GM15510 (cell line): Measurements from ENCODE around the gene LINS1.
A peak's percentile ranks its signal among the peaks of the same experiment; 100 is the strongest.

Experiments used
- POLR2A ChIP-seq: IDR thresholded peaks from 3 replicates; pipeline ENCODE4 v1.6.1; 2011; ENCODE audit warnings: borderline replicate concordance; ENCODE audit not compliant: insufficient read length; ENCODE audit errors: extremely low read depth

LINS1 gene, protein sequence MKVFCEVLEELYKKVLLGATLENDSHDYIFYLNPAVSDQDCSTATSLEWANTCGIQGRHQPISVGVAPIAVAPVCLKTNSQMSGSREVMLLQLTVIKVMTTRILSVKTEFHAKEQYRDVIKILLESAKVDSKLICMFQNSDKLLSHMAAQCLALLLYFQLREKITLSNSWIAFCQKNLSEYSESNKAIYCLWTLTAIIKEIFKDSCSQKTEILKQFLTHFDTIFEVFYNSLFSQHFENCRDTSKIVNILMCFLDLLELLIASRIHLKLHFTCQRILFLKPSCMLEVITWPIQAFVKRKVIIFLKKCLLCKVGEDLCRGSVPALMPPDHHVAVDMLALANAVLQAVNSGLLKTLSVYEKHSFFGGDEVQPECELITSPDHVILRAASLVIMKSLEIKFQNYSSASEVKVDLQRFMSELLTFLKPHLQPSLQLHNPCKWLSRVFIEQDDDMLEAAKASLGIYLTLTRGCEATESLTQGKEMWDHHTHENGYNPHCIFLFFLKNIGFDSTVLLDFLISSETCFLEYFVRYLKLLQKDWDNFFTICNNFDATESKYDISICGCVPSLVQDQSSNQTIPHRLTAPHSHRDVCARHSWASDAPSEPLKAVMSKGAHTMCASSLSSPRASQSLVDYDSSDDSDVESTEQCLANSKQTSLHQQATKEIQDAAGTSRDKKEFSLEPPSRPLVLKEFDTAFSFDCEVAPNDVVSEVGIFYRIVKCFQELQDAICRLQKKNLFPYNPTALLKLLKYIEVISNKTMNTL

DNA sequence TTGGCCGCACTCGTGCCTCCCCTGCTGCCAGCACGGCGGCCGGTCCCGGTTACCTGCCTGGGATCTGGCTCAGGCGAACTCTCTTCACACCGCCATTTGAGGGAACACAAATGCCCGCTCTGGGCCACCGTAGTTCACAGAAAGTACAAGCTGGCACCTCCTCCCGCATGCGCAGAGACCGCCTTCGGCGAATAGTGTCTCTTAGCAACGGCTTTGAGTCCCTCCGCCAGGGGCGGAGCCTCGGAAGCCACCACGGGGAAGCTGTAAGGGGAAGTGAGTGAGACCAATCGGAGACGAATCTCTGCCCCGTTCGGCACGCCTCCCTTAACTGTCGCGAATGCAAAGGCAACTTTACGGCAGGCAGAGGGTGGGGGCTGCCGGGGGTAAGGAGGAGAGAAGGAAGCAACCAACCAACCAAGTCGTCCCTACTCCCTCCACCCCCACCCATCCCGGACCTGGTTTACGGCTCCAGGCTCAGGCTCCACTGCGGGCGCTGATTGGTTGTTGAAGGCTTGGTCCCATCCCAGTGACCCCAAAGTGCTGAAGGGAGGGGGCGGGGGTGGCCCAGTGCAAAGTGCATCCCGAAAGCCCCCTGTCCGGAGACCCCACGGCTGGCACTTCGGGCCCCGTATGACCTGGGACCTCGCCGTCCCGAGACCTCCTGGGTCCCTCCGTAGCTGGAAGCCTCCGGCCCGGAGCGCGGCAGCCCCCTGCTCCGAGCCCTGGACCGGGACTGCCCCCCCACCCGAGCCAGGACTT is at the start of gene LINS1, which contains the start of gene ASB7:
LINS1 (minus strand) TSS at position 121 of the 759 bp plus-strand sequence. CDS start 21,342 bp downstream, outside the sequence.
ASB7 (plus strand) TSS at position 526 of the 759 bp plus-strand sequence. CDS start 9,628 bp downstream, outside the sequence.
- TF ChIP-seq POLR2A = peak; percentile 51

DNA sequence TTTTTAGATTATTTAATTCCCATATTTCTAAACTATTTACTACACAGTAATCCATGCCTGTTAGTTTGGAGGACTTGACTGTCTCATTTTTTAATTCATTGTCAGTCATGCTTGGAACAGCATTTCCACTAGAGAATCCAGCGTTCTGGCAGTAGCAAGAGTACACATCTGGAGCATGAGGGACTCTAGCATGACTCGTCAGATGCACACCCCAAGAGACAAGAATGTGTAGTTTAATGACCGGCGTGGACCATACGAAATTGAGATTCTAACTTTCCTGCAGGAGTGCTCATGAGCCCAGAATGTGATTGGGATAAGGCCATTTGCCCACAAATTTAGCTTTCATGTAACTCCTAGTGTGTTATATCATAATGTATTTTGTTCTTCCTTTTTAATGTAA is 49.3 kb upstream of the LINS1 start:
- TF ChIP-seq POLR2A = no peak

DNA sequence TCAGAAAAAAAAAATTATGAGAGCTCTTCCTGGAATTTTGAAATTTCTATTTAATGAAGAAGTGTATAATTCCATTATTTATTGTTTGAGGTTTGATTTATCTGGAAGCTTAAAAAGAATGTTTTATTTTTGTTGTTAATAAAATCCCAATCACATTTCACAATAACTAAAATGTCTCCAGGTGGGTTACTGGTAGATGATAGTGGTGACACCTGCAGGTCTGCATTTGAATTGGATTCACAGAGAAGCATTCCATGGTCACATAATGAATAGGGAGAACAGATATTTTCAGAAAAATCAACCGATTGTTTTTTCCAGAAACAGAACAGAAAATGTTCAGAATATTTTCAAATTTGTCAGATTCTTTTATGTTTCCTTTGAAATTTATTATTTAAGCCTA is 48.7 kb upstream of the LINS1 start:
- TF ChIP-seq POLR2A = no peak

DNA sequence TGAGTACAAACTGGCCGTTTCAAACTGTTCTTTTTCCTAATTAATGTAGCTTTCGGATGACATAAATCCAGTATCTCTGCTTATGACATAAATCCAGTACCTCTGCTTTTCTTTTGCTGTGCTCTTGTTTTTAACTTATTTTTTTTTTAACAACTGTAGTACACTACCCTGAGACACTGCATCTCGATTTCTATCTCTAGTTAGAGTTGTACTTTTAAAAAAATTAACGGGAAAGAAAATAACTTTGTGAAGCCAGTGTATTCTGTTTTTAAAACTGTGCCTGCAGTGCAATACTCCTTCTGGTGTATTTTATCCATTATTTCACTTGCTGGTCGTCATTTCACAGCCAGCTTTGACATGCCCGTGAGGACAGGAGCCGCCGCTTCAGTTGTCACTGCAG is 47.0 kb upstream of the LINS1 start:
- no peak for TF ChIP-seq POLR2A

DNA sequence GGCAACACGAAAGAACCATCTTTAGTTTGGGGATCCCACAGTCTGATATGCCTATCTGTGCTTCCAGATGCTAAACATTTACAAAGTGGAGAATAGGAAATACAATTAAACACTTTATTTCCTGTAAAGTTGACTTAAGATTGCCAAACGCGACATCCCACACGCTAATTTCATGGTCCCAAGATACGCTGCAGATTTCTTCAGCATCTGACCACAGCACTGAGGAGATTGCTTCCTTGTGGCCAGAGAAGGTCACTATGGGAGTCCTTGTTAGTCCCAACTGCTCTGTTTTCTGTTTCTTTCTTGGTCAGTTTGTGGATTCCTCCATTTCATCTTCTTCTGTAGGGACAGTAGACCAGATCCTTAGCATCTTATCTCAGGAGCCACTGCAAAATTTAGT is 43.7 kb upstream of the LINS1 start:
- TF ChIP-seq POLR2A = no peak

DNA sequence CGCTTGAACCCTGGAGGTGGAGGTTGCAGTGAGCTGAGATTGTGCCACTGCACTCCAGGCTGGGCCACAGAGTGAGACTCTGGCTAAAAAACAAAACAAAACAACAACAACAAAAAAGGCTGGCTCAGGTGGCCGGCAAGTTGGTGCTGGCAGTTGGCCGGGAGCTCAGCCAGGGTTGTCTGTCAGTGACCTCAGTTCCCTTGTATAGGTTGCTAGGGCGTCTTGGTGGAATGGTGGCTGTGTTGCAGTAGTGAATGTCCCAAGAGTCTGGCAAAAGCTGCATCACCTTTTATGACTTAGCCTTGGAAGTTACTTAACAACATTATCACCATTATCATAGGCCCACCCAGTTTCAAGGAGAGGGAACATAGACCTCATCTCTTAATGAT is 41.0 kb upstream of the LINS1 start:
- TF ChIP-seq POLR2A = no peak

DNA sequence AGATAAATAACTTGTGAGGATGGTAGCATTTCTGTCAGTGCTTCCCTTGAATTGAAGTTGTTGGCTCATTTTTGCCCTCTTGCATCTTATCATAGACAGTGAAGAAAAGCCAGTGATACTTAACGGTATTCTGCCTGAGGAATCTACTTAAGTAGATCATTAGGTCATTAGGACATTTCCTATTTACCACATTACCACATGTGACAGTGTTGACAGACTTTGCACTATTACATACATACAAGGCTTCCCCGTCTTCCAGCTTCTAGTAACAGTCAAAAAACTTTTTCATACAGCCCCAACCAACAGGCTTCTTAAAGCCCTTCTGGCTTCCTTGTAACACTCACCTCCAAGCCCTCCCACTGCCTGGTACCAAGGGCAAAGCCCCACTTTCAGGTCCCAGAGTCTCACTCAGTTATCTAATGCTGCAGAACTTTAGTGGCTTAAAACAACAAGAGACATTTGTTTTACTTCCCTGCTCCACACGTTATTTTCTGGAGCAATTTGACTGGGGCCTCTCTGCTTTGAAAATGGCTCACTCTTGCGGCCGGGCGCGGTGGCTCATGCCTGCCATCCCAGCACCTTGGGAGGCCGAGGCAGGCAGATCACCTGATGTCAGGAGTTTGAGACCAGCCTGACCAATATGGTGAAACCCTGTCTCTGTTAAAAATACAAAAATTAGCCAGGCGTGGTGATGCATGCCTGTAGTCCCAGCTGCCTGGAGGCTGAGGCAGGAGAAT is 40.4 kb upstream of the LINS1 start:
- no peak for TF ChIP-seq POLR2A

DNA sequence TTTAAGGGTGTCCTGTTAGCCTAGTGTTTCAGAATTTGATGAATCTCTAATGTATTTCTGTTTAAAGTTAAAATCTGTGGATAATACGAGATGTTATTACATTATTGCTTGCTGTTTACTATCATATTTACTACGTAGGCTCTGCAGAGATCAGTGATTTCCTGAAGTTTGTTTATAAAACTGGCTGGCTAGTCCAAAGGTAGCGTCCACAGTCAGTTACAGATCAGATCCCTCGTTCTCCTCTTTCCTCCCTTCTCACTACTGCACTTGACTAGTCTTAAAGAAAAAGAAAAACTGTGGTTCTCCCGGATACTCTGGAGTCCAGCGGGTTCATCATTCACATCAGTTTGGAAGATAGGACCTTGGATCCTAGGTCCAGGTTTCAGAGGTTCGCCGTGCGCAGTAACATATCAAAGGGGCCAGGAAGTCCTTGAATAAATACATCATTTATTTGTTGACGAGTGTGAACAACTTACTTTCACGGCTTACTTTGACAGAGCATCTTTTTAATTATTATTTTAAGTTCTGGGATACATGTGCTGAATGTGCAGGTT is 36.3 kb upstream of the LINS1 start:
- TF ChIP-seq POLR2A = no peak

DNA sequence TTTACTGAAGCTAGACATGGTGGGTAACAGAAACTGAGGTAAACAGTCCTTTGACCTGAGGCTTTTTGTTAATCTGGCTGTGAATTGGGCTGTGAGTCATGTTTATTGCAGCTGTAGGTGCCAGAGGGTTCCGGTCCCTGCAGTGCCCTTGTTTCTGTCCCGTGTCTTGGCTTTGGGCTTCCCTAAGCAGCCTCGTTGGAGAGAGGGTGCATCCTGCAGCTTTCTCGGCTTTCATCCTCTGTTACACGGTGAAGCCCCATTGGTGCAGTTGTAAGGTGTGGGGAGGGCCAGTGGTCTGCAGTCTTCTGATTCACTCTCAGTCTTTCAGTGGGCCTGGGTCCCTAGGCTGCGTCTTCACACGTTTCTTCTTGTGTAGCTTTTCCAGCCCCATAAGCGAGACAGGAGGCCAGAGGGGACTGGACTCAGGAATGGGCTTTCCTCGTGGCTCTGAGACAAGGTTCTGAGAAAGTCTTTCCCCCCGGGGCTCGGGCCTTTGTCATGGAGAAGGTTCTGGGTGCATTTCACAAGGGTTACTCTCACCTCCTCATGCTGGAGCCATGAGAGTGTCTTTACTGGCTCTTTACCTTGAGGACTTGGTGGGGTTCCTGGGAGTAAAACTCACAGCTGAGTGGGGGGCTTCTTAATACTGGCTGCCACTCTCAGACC is 33.6 kb upstream of the LINS1 start:
- no peak for TF ChIP-seq POLR2A

DNA sequence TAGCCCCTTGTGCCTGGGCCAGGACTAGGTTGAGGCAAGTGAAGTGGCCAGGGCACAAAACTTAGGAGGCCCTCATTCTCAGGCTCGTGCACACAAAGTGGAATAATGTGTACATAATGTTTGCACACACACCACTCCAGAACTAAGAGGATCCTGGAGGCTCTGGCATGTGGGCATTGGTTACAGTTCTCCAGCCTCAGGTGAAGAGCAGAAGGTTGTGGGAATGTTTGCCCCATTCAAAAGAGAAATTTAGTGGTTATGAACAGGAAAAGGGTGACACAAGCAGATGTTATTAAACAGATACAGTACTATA is 31.7 kb upstream of the LINS1 start:
- no peak for TF ChIP-seq POLR2A

DNA sequence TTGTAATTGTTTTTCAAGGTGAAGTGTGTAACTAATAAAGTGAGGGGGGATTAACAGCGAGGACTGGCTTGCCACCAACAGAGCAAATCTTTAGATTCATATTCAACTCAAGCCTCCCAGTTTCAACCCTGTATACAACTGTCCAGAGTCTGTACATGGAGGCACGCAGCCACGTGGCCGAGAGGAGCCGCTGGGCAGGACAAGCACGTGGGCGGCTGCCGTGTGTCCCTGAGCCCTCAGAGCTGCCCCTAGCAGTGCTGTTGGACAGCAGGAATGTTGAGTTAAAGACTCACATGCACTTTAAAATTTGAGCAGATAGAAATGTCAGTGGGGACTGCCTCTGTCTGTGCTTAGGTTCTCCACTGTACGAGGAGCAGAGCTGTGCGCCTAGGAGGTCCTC is 29.8 kb upstream of the LINS1 start:
- no peak for TF ChIP-seq POLR2A

DNA sequence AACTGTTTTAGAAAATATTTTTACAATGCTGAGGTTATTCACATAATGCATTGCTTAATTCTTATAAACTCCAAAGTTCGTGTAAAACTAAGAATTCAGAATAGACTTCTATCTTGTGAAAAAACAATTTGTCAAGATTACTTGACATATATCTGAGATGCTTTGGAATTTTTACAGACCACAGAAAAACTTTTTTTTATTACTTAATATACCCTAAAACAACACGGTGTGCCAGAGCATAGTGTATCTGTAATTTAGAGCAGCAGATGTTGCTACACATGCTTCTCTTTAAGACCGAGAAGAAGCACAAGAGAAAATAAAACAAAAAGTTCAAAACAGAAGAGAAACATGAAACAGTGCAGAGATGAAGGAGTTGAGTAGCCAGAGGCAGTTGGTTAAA is 26.8 kb upstream of the LINS1 start:
- TF ChIP-seq POLR2A = no peak

DNA sequence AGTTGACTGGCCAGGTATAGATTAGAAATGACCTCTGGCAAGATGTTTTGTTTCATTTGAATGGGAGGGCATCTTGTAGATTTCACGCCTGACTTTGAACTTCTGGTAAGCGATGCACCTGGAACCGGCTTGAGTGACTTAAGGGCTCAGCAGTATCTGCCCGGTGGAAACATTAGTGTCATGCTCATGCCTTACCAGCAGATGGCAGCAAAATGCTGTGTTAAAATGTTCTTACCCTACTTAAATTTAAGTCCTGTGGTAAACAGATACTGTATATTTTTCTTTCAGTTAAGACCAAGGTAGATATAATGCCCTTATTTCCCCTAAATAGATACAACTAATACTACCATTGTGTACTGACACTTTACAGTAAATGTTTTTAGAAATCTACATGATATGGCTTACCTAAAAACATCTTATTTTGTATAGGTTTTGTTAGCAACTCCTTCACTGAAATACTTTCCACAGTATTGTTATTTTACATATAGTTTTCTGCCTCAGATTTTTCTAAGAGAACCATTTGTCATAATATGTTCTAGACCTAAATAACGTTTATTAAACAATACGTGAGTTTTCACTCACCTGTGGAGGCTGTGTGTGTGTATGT is 25.9 kb upstream of the LINS1 start:
- TF ChIP-seq POLR2A = no peak
